Keratinocyte (primary cell): ENCODE results near the gene MFSD12.

Experiments
- EZH2 ChIP-seq: IDR thresholded peaks from one replicate; pipeline ENCODE4 v1.6.1; 2012; ENCODE audit warnings: inconsistent platforms, mild to moderate bottlenecking, low read length, moderate library complexity
- TF ChIP-seq, protein P1 (sequence below), 3 experiments: IDR thresholded peaks in 1 of 3; conservative IDR thresholded peaks in 1 of 3; optimal IDR thresholded peaks in 1 of 3; 2 replicates in 2 of 3; 3 replicates in 1 of 3; pipeline versions ENCODE3 to v1.5.1; 2011; ENCODE audit warnings: low read length in 3 of 3, mild to moderate bottlenecking in 3 of 3, moderate library complexity in 2 of 3, control low read depth in 1 of 3, inconsistent platforms in 1 of 3; ENCODE audit not compliant: insufficient read depth in 2 of 3; ENCODE audit errors: extremely low read depth in 1 of 3

DNA sequence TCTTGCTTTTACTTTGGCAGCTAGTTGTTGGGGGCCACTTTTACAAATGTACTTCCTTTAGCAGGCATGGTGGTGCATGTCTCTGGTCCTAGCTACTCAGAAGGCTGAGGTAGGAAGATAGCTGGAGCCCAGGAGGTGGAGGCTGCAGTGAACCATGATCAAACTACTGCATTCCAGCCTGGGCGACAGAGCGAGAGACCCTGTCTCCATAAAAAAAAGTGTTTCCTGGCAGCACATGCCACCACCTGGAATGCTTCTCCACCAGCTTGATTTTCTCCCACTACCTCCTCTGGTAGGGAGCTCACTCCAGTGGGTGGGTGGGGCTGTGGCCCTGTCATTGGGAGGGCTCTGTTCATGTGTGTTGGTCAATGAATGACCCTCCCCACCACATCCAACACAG lies 38.7 kb downstream of the MFSD12 start:
- TF ChIP-seq, protein P1, sequence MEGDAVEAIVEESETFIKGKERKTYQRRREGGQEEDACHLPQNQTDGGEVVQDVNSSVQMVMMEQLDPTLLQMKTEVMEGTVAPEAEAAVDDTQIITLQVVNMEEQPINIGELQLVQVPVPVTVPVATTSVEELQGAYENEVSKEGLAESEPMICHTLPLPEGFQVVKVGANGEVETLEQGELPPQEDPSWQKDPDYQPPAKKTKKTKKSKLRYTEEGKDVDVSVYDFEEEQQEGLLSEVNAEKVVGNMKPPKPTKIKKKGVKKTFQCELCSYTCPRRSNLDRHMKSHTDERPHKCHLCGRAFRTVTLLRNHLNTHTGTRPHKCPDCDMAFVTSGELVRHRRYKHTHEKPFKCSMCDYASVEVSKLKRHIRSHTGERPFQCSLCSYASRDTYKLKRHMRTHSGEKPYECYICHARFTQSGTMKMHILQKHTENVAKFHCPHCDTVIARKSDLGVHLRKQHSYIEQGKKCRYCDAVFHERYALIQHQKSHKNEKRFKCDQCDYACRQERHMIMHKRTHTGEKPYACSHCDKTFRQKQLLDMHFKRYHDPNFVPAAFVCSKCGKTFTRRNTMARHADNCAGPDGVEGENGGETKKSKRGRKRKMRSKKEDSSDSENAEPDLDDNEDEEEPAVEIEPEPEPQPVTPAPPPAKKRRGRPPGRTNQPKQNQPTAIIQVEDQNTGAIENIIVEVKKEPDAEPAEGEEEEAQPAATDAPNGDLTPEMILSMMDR (optimal IDR thresholded peaks at IDR 0.05 in 1 of 3, IDR thresholded peaks at IDR 0.05 in 1 of 3, conservative IDR thresholded peaks at IDR 0.05 in 1 of 3; ENCODE audit: extremely low read depth in 1 of 3, insufficient read depth in 2 of 3, low read length in 3 of 3), result no peak
- TF ChIP-seq EZH2, result no peak
